Adrenal gland (tissue), 5 donors: ENCODE results near the gene SEMA6A.

Experiments used
- POLR2A ChIP-seq, 2 donors: fragments of 450-650 bp; IDR thresholded peaks; one replicate each; pipeline ENCODE4 v1.6.1; 2017; ENCODE audit warnings: antibody characterized with exemption in 2 of 2, mild to moderate bottlenecking in 2 of 2, moderate library complexity in 1 of 2
- TF ChIP-seq, protein P1 (sequence below), 6 experiments: fragments of 450-650 bp in 4 of 6; fragments of 200-600 bp in 2 of 6; sonication (generic) in 1 of 6; IDR thresholded peaks; 1 replicate in 5 of 6; 2 replicates in 1 of 6; pipeline versions ENCODE4 v1.5.1 to v1.8.0; 2016 to 2021; ENCODE audit warnings: antibody characterized with exemption in 6 of 6, mild to moderate bottlenecking in 2 of 6, moderate library complexity in 1 of 6
- donor health status: DM: no; HTN: no; CAD: no.

DNA sequence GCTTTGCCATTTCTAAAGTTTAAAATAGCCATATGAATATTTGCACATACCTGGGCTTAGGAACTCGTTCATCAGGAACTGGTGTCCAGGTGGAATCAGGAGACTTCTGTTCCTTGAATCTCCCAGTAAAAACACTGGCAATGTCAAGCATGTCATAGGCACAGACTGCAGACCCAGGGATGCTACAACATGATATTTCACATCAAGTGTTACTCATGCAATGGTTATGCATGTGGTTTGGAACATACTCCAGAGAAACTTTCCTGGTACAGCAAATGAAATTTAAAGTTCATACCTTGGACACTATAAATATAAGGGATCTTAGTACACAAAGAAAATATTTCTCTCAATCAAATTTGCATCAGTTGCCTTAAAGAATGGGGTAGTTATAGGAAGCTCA lies 92.2 kb downstream of the SEMA6A start:
- TF ChIP-seq, protein P1, sequence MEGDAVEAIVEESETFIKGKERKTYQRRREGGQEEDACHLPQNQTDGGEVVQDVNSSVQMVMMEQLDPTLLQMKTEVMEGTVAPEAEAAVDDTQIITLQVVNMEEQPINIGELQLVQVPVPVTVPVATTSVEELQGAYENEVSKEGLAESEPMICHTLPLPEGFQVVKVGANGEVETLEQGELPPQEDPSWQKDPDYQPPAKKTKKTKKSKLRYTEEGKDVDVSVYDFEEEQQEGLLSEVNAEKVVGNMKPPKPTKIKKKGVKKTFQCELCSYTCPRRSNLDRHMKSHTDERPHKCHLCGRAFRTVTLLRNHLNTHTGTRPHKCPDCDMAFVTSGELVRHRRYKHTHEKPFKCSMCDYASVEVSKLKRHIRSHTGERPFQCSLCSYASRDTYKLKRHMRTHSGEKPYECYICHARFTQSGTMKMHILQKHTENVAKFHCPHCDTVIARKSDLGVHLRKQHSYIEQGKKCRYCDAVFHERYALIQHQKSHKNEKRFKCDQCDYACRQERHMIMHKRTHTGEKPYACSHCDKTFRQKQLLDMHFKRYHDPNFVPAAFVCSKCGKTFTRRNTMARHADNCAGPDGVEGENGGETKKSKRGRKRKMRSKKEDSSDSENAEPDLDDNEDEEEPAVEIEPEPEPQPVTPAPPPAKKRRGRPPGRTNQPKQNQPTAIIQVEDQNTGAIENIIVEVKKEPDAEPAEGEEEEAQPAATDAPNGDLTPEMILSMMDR (IDR thresholded peaks at IDR 0.05), result no peak
- no peak for TF ChIP-seq POLR2A (IDR thresholded peaks at IDR 0.05)
